Hepatocyte (in vitro differentiated cells): ENCODE data around the gene ARHGAP33. TPM values are rescaled to one million over a fixed set of nuclear protein-coding genes. Genes with fewer than 3 reads are reported as not detected.
A peak's percentile ranks its signal among the peaks of the same experiment; 100 is the strongest.

ENCODE experiments used
- DNase-seq: peaks from one replicate; pipeline ENCODE4 v3.0.0-alpha.2; 2016; ENCODE audit warnings: low spot score
- H2AFZ ChIP-seq: fragments of 200-600 bp; sonication (generic); 2 replicates; pipeline ENCODE4 v1.6.0; 2016; ENCODE audit warnings: antibody characterized with exemption, mild to moderate bottlenecking
- H3K27ac ChIP-seq: fragments of 200-600 bp; sonication (generic); 2 replicates; pipeline ENCODE4 v1.5.1; 2016; ENCODE audit warnings: mild to moderate bottlenecking
- H3K27me3 ChIP-seq: fragments of 200-600 bp; sonication (generic); 2 replicates; pipeline ENCODE4 v1.6.1; 2016
- H3K36me3 ChIP-seq: fragments of 200-600 bp; sonication (generic); replicated peaks from 2 replicates; pipeline ENCODE4 v1.5.1; 2016; ENCODE audit warnings: low read depth; ENCODE audit not compliant: insufficient read depth
- H3K4me1 ChIP-seq: fragments of 200-600 bp; sonication (generic); 2 replicates; pipeline ENCODE4 v1.5.1; 2016; ENCODE audit warnings: mild to moderate bottlenecking, moderate library complexity; ENCODE audit not compliant: insufficient read depth
- H3K4me2 ChIP-seq: fragments of 200-600 bp; sonication (generic); 2 replicates; pipeline ENCODE4 v1.6.0; 2016
- H3K4me3 ChIP-seq: fragments of 200-600 bp; sonication (generic); 2 replicates; pipeline ENCODE4 v1.5.1; 2016; ENCODE audit warnings: mild to moderate bottlenecking
- H3K79me2 ChIP-seq: fragments of 200-600 bp; sonication (generic); 2 replicates; pipeline ENCODE4 v1.6.0; 2017; ENCODE audit warnings: mild to moderate bottlenecking
- H3K9me2 ChIP-seq: fragments of 200-600 bp; sonication (generic); replicated peaks from 2 replicates; pipeline ENCODE4 v1.6.0; 2017; ENCODE audit warnings: mild to moderate bottlenecking; ENCODE audit not compliant: insufficient read depth
- H3K9me3 ChIP-seq: fragments of 200-600 bp; sonication (generic); 2 replicates; pipeline ENCODE4 v1.5.1; 2016; ENCODE audit warnings: low read depth, mild to moderate bottlenecking
- H4K20me1 ChIP-seq: fragments of 200-600 bp; sonication (generic); 2 replicates; pipeline ENCODE4 v1.6.0; 2016; ENCODE audit warnings: mild to moderate bottlenecking; ENCODE audit not compliant: insufficient read depth, poor library complexity, severe bottlenecking
- CTCF ChIP-seq: fragments of 200-600 bp; sonication (generic); IDR thresholded peaks from 2 replicates; pipeline ENCODE4 v1.5.1; 2016; ENCODE audit warnings: antibody characterized with exemption, mild to moderate bottlenecking; ENCODE audit not compliant: poor library complexity
- EZH2 ChIP-seq: fragments of 200-600 bp; sonication (generic); IDR thresholded peaks from 2 replicates; pipeline ENCODE4 v1.6.1; 2016; ENCODE audit warnings: antibody characterized with exemption, mild to moderate bottlenecking, borderline replicate concordance
- EZH2phosphoT487 ChIP-seq: fragments of 200-600 bp; sonication (generic); IDR thresholded peaks from one replicate; pipeline ENCODE4 v1.6.1; 2018; ENCODE audit warnings: antibody characterized with exemption, mild to moderate bottlenecking, low read depth, moderate library complexity; ENCODE audit not compliant: unreplicated experiment, severe bottlenecking
- WGBS: methylation state at CpG from one replicate; pipeline ENCODE4 v1.1.6; 2016; ENCODE audit warnings: low lambda C conversion rate; ENCODE audit errors: missing lambda C conversion rate; 5-methylcytosine and 5-hydroxymethylcytosine counted together
- polyA plus RNA-seq: library from polyadenylated mRNA; unstranded; fragments of >200 nt; fragmentation: Nextera tagmentation; extraction: Ambion mirVana; gene quantifications from 2 replicates; pipeline ENCODE4 v1.2.1, GENCODE V29; 2016
- total RNA-seq: library from RNA; depleted of rRNA; stranded (reverse); fragments of >200 nt; gene quantifications from 2 replicates; pipeline ENCODE4 v1.2.3, GENCODE V29; 2014

Gene ARHGAP33
- total and polyA plus RNA-seq, 2 experiments from 2014 or later = 6.7 to 7.9 TPM

GRCh38 chr19:35789195-35789977, 14.0 kb downstream of the ARHGAP33 start:
- Histone ChIP-seq H3K4me1 (no peaks in the 10 kb centered on the region), H3K27ac (no peak overlapping the region), H3K4me2 (no peak overlapping the region), H3K9me3 (no peaks in the 10 kb centered on the region), H2AFZ (no peak overlapping the region), H3K27me3 (no peaks in the 10 kb centered on the region), H4K20me1 (no peaks in the 10 kb centered on the region), H3K36me3 (no peaks in the 10 kb centered on the region), H3K4me3 (no peak overlapping the region), H3K79me2 (no peaks in the 10 kb centered on the region), H3K9me2 (no peaks in the 10 kb centered on the region)
- DNase-seq = peak; percentile 2
- WGBS = 90% methylated on average over 11 of the region's 11 CpGs
- TF ChIP-seq EZH2 (no peak), EZH2phosphoT487 (no peak), CTCF (no peak)

GRCh38 chr19:35789978-35790944, 14.9 kb downstream of the ARHGAP33 start:
- Histone ChIP-seq H3K4me2 (no peak overlapping the region), H3K27ac (no peak overlapping the region), H3K4me1 (no peaks in the 10 kb centered on the region), H3K9me2 (no peaks in the 10 kb centered on the region), H3K27me3 (no peaks in the 10 kb centered on the region), H2AFZ (no peak overlapping the region), H3K79me2 (no peaks in the 10 kb centered on the region), H3K36me3 (no peaks in the 10 kb centered on the region), H4K20me1 (no peaks in the 10 kb centered on the region), H3K9me3 (no peaks in the 10 kb centered on the region), H3K4me3 (no peak overlapping the region)
- TF ChIP-seq EZH2phosphoT487 (no peak), EZH2 (no peak), CTCF (no peak)
- no peak for DNase-seq
- WGBS = 85% methylated on average over 16 of the region's 19 CpGs

GRCh38 chr19:35790981-35791813, 15.8 kb downstream of the ARHGAP33 start:
- Histone ChIP-seq H3K9me3 (no peaks in the 10 kb centered on the region), H2AFZ (no peak overlapping the region), H3K79me2 (no peaks in the 10 kb centered on the region), H3K27me3 (peaks cover 7% of the 10 kb centered on the region), H3K4me3 (no peak overlapping the region), H3K27ac (no peak overlapping the region), H3K9me2 (no peaks in the 10 kb centered on the region), H3K4me2 (no peak overlapping the region), H3K36me3 (no peaks in the 10 kb centered on the region), H4K20me1 (no peaks in the 10 kb centered on the region), H3K4me1 (no peaks in the 10 kb centered on the region)
- DNase-seq = no peak
- WGBS = 66% methylated on average over 20 of the region's 20 CpGs
- TF ChIP-seq CTCF (no peak), EZH2 (no peak), EZH2phosphoT487 (no peak)
